ENCODE measurements around the gene HOXB8.

GRCh38 chr17:48600244-48601098 lies 14.6 kb downstream of the HOXB8 start:
- TF ChIP-seq EZH2 (IDR thresholded peaks at IDR 0.05) (no peak), POLR2AphosphoS5 (IDR thresholded peaks at IDR 0.05; ENCODE audit: borderline replicate concordance, low read depth, low read length) (no peak)
